OCI-LY3 (cell line): Measurements from ENCODE around the gene METTL18.

Source experiments
- H2AFZ ChIP-seq: fragments of 200-600, 300-600 bp; shearing (Covaris generic); 2 replicates; pipeline ENCODE4 v1.6.0; 2014; ENCODE audit warnings: antibody characterized with exemption, low read depth, low read length
- H3K27ac ChIP-seq: fragments of 200-600, 300-600 bp; sonication (generic); 2 replicates; pipeline ENCODE4 v1.5.1; 2014; ENCODE audit warnings: mild to moderate bottlenecking, low read length, moderate library complexity, mixed read lengths
- H3K27me3 ChIP-seq: fragments of 200-600, 300-600 bp; sonication (generic); 2 replicates; pipeline ENCODE4 v1.6.1; 2014; ENCODE audit warnings: low read depth, low read length, mixed read lengths
- H3K36me3 ChIP-seq: fragments of 200-600, 300-600 bp; sonication (generic); replicated peaks from 2 replicates; pipeline ENCODE3; 2014; ENCODE audit warnings: low read depth, low read length, mixed read lengths
- H3K4me1 ChIP-seq: fragments of 300-600, 200-600 bp; sonication (generic); 2 replicates; pipeline ENCODE4 v1.6.1; 2014; ENCODE audit warnings: low read length, mixed read lengths
- H3K4me2 ChIP-seq: fragments of 200-600, 300-600 bp; sonication (generic); 2 replicates; pipeline ENCODE4 v1.6.1; 2014; ENCODE audit warnings: low read length, mixed read lengths
- H3K4me3 ChIP-seq: fragments of 300-600, 200-600 bp; sonication (generic); 2 replicates; pipeline ENCODE4 v1.5.1; 2014; ENCODE audit warnings: antibody characterized with exemption, mild to moderate bottlenecking, low read length, moderate library complexity
- H3K79me2 ChIP-seq: fragments of 300-600, 200-600 bp; shearing (Covaris generic); 2 replicates; pipeline ENCODE4 v1.6.1; 2014; ENCODE audit warnings: mild to moderate bottlenecking, low read length, mixed read lengths
- H3K9ac ChIP-seq: fragments of 300-600, 200-600 bp; shearing (Covaris generic); 2 replicates; pipeline ENCODE4 v1.6.0; 2014; ENCODE audit warnings: mild to moderate bottlenecking, low read length, moderate library complexity
- H3K9me3 ChIP-seq: fragments of 200-600, 300-600 bp; shearing (Covaris generic); 2 replicates; pipeline ENCODE4 v1.6.1; 2014; ENCODE audit warnings: low read length, mixed read lengths; ENCODE audit not compliant: insufficient read depth
- H4K20me1 ChIP-seq: fragments of 200-600, 300-600 bp; sonication (generic); 2 replicates; pipeline ENCODE4 v1.6.1; 2016; ENCODE audit warnings: low read length, mixed read lengths; ENCODE audit not compliant: insufficient read depth
- CTCF ChIP-seq: fragments of 200-600, 300-600 bp; sonication (generic); IDR thresholded peaks from 2 replicates; pipeline ENCODE4 v1.5.1; 2014; ENCODE audit warnings: antibody characterized with exemption, low read length, low read depth
- EZH2phosphoT487 ChIP-seq: fragments of 200-600 bp; shearing (Covaris generic); IDR thresholded peaks from 2 replicates; pipeline ENCODE4 v1.6.1; 2018; ENCODE audit warnings: antibody characterized with exemption, mixed run types, low read depth

The METTL18 gene

GRCh38 chr1:169779970-169780369, 14.7 kb downstream of the METTL18 start:
- TF ChIP-seq CTCF = no peak
- TF ChIP-seq EZH2phosphoT487 = no peak
- Histone ChIP-seq H3K4me3 (no peak overlapping the region), H3K36me3 (no peaks in the 10 kb centered on the region), H3K27ac (no peak overlapping the region), H3K9ac (no peak overlapping the region), H3K9me3 (no peaks in the 10 kb centered on the region), H2AFZ (no peak overlapping the region), H3K79me2 (no peaks in the 10 kb centered on the region), H3K4me1 (no peaks in the 10 kb centered on the region), H3K4me2 (no peak overlapping the region), H4K20me1 (no peaks in the 10 kb centered on the region), H3K27me3 (peaks cover 5% of the 10 kb centered on the region; the same call in 1 of the 2 replicates)

GRCh38 chr1:169779150-169779549, 15.6 kb downstream of the METTL18 start:
- Histone ChIP-seq H3K27me3 (peaks cover under 1% of the 10 kb centered on the region; the same call in 1 of the 2 replicates), H2AFZ (no peak overlapping the region), H3K9ac (no peak overlapping the region), H3K9me3 (no peaks in the 10 kb centered on the region), H4K20me1 (no peaks in the 10 kb centered on the region), H3K36me3 (no peaks in the 10 kb centered on the region), H3K27ac (no peak overlapping the region), H3K79me2 (no peaks in the 10 kb centered on the region), H3K4me2 (no peak overlapping the region), H3K4me1 (no peaks in the 10 kb centered on the region), H3K4me3 (no peak overlapping the region)
- TF ChIP-seq EZH2phosphoT487 (no peak), CTCF (no peak)

GRCh38 chr1:169776440-169776839, 18.3 kb downstream of the METTL18 start:
- Histone ChIP-seq H4K20me1 (no peaks in the 10 kb centered on the region), H3K9me3 (no peaks in the 10 kb centered on the region), H3K27me3 (no peaks in the 10 kb centered on the region), H2AFZ (no peak overlapping the region), H3K79me2 (no peaks in the 10 kb centered on the region), H3K4me1 (no peaks in the 10 kb centered on the region), H3K27ac (no peak overlapping the region), H3K4me2 (no peak overlapping the region), H3K9ac (no peak overlapping the region), H3K4me3 (no peak overlapping the region), H3K36me3 (no peaks in the 10 kb centered on the region)
- TF ChIP-seq EZH2phosphoT487 (no peak), CTCF (no peak)

GRCh38 chr1:169768161-169768560, 26.5 kb downstream of the METTL18 start:
- Histone ChIP-seq H3K4me2 (no peak overlapping the region), H3K9ac (no peak overlapping the region), H3K36me3 (no peaks in the 10 kb centered on the region), H3K4me1 (no peaks in the 10 kb centered on the region), H4K20me1 (no peaks in the 10 kb centered on the region), H3K9me3 (no peaks in the 10 kb centered on the region), H3K4me3 (no peak overlapping the region), H2AFZ (no peak overlapping the region), H3K27ac (no peak overlapping the region), H3K79me2 (no peaks in the 10 kb centered on the region), H3K27me3 (no peaks in the 10 kb centered on the region)
- TF ChIP-seq CTCF = no peak
- no peak for TF ChIP-seq EZH2phosphoT487
